ENCODE results near the gene IPO13. TPM values are rescaled to one million over a fixed set of nuclear protein-coding genes. Genes with fewer than 3 reads are reported as not detected.

Gene IPO13
- total RNA-seq, 1 donor from 2014 or later: 28.7 TPM

DNA sequence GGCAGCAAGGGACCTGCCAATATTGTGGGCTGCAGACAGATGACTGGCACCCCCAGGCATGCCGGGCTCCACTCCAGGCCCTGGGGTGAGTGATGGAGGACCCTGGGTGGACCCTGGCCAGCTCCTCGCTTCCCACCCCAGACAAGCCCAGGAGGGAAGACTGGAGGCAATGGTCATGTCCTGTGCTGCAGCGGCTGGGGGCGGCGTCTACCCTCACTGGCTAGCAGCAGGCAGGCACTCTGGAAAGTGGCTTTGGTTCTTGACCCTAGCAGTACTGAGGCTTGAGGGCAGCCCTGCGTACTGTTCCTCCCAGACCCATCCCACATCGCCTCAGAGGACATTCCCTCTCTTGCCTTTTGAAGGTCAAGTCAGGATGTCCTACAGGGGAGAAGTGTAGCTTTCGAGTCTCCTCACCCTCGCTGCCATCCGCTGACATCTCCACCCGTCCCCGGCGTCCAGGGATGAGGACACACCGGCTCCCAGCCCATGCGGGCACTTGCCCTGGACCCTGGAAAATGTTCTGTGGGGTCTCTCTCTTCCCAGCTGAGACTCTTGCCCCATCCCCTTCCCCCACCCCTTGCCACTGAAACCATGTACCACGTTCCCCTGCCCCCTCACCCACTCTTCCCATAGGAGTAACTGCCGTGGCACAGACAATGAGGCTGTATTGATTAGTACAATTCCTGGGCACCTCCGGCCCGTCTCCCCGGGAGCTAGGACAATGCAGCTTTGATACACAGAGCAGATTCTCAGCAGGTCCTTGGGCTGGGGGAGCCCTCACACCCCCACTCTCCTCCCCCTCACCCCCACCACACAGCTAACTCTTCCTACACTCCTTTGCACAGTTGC, 69.5 kb downstream of the IPO13 start:
- H3K4me3 ChIP-seq (ENCODE audit: low read depth, low read length): no peak overlapping the region
- TF ChIP-seq, protein P1, sequence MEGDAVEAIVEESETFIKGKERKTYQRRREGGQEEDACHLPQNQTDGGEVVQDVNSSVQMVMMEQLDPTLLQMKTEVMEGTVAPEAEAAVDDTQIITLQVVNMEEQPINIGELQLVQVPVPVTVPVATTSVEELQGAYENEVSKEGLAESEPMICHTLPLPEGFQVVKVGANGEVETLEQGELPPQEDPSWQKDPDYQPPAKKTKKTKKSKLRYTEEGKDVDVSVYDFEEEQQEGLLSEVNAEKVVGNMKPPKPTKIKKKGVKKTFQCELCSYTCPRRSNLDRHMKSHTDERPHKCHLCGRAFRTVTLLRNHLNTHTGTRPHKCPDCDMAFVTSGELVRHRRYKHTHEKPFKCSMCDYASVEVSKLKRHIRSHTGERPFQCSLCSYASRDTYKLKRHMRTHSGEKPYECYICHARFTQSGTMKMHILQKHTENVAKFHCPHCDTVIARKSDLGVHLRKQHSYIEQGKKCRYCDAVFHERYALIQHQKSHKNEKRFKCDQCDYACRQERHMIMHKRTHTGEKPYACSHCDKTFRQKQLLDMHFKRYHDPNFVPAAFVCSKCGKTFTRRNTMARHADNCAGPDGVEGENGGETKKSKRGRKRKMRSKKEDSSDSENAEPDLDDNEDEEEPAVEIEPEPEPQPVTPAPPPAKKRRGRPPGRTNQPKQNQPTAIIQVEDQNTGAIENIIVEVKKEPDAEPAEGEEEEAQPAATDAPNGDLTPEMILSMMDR (conservative IDR thresholded peaks at IDR 0.05; ENCODE audit: low read depth, low read length): no peak
- no peak for DNase-seq (ENCODE audit: low read depth)

DNA sequence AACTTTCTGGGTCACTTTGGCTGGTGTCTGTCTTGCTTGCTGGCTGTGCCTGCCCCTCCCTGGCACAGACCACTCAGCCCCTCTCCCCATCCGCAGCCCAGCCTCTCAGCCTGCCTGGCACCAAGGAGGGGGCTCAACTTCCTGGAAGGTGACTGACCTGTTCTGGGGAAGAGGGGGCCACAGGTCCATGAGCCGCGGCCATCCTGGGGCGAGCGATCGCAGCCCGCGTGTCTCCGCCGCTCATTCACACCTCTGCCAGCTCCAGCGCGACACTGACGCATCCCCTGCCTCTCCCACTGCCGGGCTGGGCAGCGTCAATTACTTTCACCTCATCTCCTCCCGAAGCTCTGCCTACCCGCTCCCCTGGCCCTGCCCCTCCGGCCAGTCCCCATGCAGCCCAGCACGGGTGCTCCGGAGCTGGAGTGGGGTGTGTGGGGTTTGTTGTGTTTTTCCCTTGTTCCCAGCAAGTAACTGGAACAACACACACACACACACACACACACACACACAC, 70.2 kb downstream of the IPO13 start:
- no peak overlapping the region for H3K4me3 ChIP-seq (ENCODE audit: low read depth, low read length)
- TF ChIP-seq, protein P1 (conservative IDR thresholded peaks at IDR 0.05; ENCODE audit: low read depth, low read length): no peak
- DNase-seq (ENCODE audit: low read depth): no peak

Other genes starting within 250 kb of the IPO13 start
- 10.8 and 18.3 TPM in 2 replicates for gene ST3GAL3, start 239.4 kb upstream of the IPO13 start, total RNA-seq
- 2.0 and 14.1 TPM in 2 replicates for gene ARTN, start 13.1 kb upstream of the IPO13 start, total RNA-seq
- gene DPH2, start 23.1 kb downstream of the IPO13 start, total RNA-seq: 29.5 and 48.5 TPM in 2 replicates
- 139 and 262 TPM in 2 replicates for gene ATP6V0B, start 28.0 kb downstream of the IPO13 start, total RNA-seq
- gene B4GALT2, start 32.3 kb downstream of the IPO13 start, total RNA-seq: 69.5 and 105 TPM in 2 replicates
- gene CCDC24, start 44.6 kb downstream of the IPO13 start, total RNA-seq: 6.6 and 7.3 TPM in 2 replicates
- 1.3 and 4.1 TPM in 2 replicates for gene SLC6A9, start 84.5 kb downstream of the IPO13 start, total RNA-seq
- gene KLF17, start 171.9 kb downstream of the IPO13 start, total RNA-seq: not detected in 2 replicates
- gene KLF18, start 194.7 kb downstream of the IPO13 start, total RNA-seq: not detected in 2 replicates